GM12864 (cell line): ENCODE results near the gene PRR5L.

Experiments used
- DNase-seq: peaks from one replicate; pipeline ENCODE4 v3.0.0-alpha.2; 2011; ENCODE audit warnings: low read depth
- H3K4me3 ChIP-seq: 2 replicates; pipeline ENCODE4 v1.5.1; 2011; ENCODE audit warnings: mild to moderate bottlenecking, low read depth, low read length, control low read depth
- CTCF ChIP-seq: IDR thresholded peaks from 2 replicates; pipeline ENCODE4 v1.5.1; 2011; ENCODE audit warnings: low read depth, mild to moderate bottlenecking, moderate library complexity, low read length, control low read depth, inconsistent platforms; ENCODE audit errors: missing control alignments

The PRR5L gene

GRCh38 chr11:36446135-36446534, 150.0 kb downstream of the PRR5L start:
- TF ChIP-seq CTCF, result no peak
- no peak for DNase-seq

GRCh38 chr11:36447514-36447913, 151.4 kb downstream of the PRR5L start:
- no peak overlapping the region for H3K4me3 ChIP-seq
- TF ChIP-seq CTCF, result no peak
- no peak for DNase-seq

More at GRCh38 chr11:36446135-36446534, 150.0 kb downstream of the PRR5L start:
- no peak overlapping the region for H3K4me3 ChIP-seq

GRCh38 chr11:36447947-36448346, 151.9 kb downstream of the PRR5L start:
- H3K4me3 ChIP-seq, result no peak overlapping the region
- no peak for TF ChIP-seq CTCF
- DNase-seq, result no peak

- H3K4me3 ChIP-seq, result peak overlapping the region; percentile 8; the same call in 1 of the 2 replicates
- DNase-seq, result no peak
- no peak for TF ChIP-seq CTCF
Measured at GRCh38 chr11:36449561-36450096, 153.5 kb downstream of the PRR5L start.

GRCh38 chr11:36450110-36450572, 154.1 kb downstream of the PRR5L start:
- H3K4me3 ChIP-seq, result peak overlapping the region; percentile 8; the same call in 1 of the 2 replicates
- no peak for TF ChIP-seq CTCF
- DNase-seq, result no peak

- no peak overlapping the region for H3K4me3 ChIP-seq
- TF ChIP-seq CTCF, result no peak
- DNase-seq, result no peak
Measured at GRCh38 chr11:36451045-36451444, 155.0 kb downstream of the PRR5L start.

GRCh38 chr11:36451681-36452080, 155.6 kb downstream of the PRR5L start:
- TF ChIP-seq CTCF, result no peak
- DNase-seq, result no peak
- no peak overlapping the region for H3K4me3 ChIP-seq
